MM.1S (cell line): ENCODE results near the gene NAB2.

Source experiments
- DNase-seq: peaks from one replicate; pipeline ENCODE4 v3.0.0-alpha.2; 2015
- H2AFZ ChIP-seq: fragments of 300-600 bp; sonication (generic); 2 replicates; pipeline ENCODE4 v1.6.0; 2016; ENCODE audit warnings: antibody characterized with exemption, low read length
- H3F3A ChIP-seq: fragments of 300-600 bp; sonication (generic); 2 replicates; pipeline ENCODE4 v1.6.1; 2016; ENCODE audit warnings: mild to moderate bottlenecking, antibody characterized with exemption, low read length, moderate library complexity, mixed read lengths; ENCODE audit not compliant: insufficient read depth
- H3K27ac ChIP-seq: fragments of 300-600 bp; sonication (generic); 2 replicates; pipeline ENCODE4 v1.5.1; 2016; ENCODE audit warnings: mild to moderate bottlenecking, low read length
- H3K27me3 ChIP-seq: fragments of 300-600 bp; sonication (generic); replicated peaks from 2 replicates; pipeline ENCODE4 v1.6.0; 2016; ENCODE audit warnings: low read length; ENCODE audit not compliant: insufficient read depth
- H3K36me3 ChIP-seq: fragments of 300-600 bp; sonication (generic); replicated peaks from 2 replicates; pipeline ENCODE4 v1.6.1; 2016; ENCODE audit warnings: mild to moderate bottlenecking, low read length, mixed read lengths; ENCODE audit not compliant: insufficient read depth
- H3K4me1 ChIP-seq: fragments of 300-600 bp; sonication (generic); 2 replicates; pipeline ENCODE4 v1.6.1; 2016; ENCODE audit warnings: low read length, mixed read lengths
- H3K4me2 ChIP-seq: fragments of 300-600 bp; sonication (generic); 2 replicates; pipeline ENCODE4 v1.6.0; 2016; ENCODE audit warnings: low read depth, low read length
- H3K4me3 ChIP-seq: fragments of 300-600 bp; sonication (generic); 2 replicates; pipeline ENCODE4 v1.5.1; 2016; ENCODE audit warnings: low read length, mixed read lengths
- H3K79me2 ChIP-seq: fragments of 300-600 bp; sonication (generic); 2 replicates; pipeline ENCODE4 v1.6.1; 2016; ENCODE audit warnings: mixed run types, low read length, mixed read lengths
- H3K9ac ChIP-seq: fragments of 300-600 bp; sonication (generic); 2 replicates; pipeline ENCODE4 v1.6.1; 2016; ENCODE audit warnings: low read length, mixed read lengths
- H3K9me2 ChIP-seq: fragments of 300-600 bp; sonication (generic); replicated peaks from 2 replicates; pipeline ENCODE4 v1.6.1; 2016; ENCODE audit warnings: mild to moderate bottlenecking, low read length, mixed read lengths; ENCODE audit not compliant: insufficient read depth
- H3K9me3 ChIP-seq: fragments of 300-600 bp; sonication (generic); replicated peaks from 2 replicates; pipeline ENCODE4 v1.6.1; 2016; ENCODE audit warnings: mild to moderate bottlenecking, low read length, mixed read lengths; ENCODE audit not compliant: insufficient read depth
- H4K20me1 ChIP-seq: fragments of 300-600 bp; sonication (generic); 2 replicates; pipeline ENCODE4 v1.6.1; 2016; ENCODE audit warnings: mild to moderate bottlenecking, low read length, moderate library complexity, mixed read lengths; ENCODE audit not compliant: insufficient read depth
- CTCF ChIP-seq: fragments of 300-600 bp; sonication (generic); IDR thresholded peaks from 2 replicates; pipeline ENCODE4 v1.5.1; 2016; ENCODE audit warnings: antibody characterized with exemption, low read length, mixed read lengths
- EZH2 ChIP-seq: fragments of 300-600 bp; sonication (generic); optimal IDR thresholded peaks from 2 replicates; pipeline ENCODE3; 2017; ENCODE audit warnings: low read depth, mild to moderate bottlenecking, antibody characterized with exemption, low read length, mixed read lengths
- EZH2phosphoT487 ChIP-seq: fragments of 300-600 bp; sonication (generic); IDR thresholded peaks from 2 replicates; pipeline ENCODE4 v1.6.1; 2018; ENCODE audit warnings: antibody characterized with exemption, low read length

NAB2 gene

GRCh38 chr12:57099047-57099714, 10.3 kb downstream of the NAB2 start:
- Histone ChIP-seq H3K9ac (no peak overlapping the region), H3K79me2 (no peaks in the 10 kb centered on the region), H2AFZ (no peak overlapping the region), H3K4me2 (no peak overlapping the region), H3K4me1 (no peaks in the 10 kb centered on the region), H3K9me3 (no peaks in the 10 kb centered on the region), H3K36me3 (no peaks in the 10 kb centered on the region), H3F3A (no peaks in the 10 kb centered on the region), H3K4me3 (no peak overlapping the region), H3K27me3 (no peaks in the 10 kb centered on the region), H4K20me1 (no peaks in the 10 kb centered on the region), H3K9me2 (no peaks in the 10 kb centered on the region), H3K27ac (no peak overlapping the region)
- TF ChIP-seq EZH2phosphoT487, result no peak
- TF ChIP-seq CTCF, result no peak
- TF ChIP-seq EZH2, result no peak
- DNase-seq, result no peak

- no peak for DNase-seq
- H3K4me3 ChIP-seq, result no peak overlapping the region
- no peak overlapping the region for H2AFZ ChIP-seq
- H3K4me2 ChIP-seq, result no peak overlapping the region
- no peaks in the 10 kb centered on the region for H3K4me1 ChIP-seq
- no peak overlapping the region for H3K9ac ChIP-seq
- no peak overlapping the region for H3K27ac ChIP-seq
- H3K36me3 ChIP-seq, result no peaks in the 10 kb centered on the region
- H3K79me2 ChIP-seq, result no peaks in the 10 kb centered on the region
- TF ChIP-seq CTCF, result no peak
- no peak for TF ChIP-seq EZH2phosphoT487
- TF ChIP-seq EZH2, result no peak
- H3K9me3 ChIP-seq, result no peaks in the 10 kb centered on the region
- no peaks in the 10 kb centered on the region for H3K9me2 ChIP-seq
- H3K27me3 ChIP-seq, result no peaks in the 10 kb centered on the region
- no peaks in the 10 kb centered on the region for H3F3A ChIP-seq
- H4K20me1 ChIP-seq, result no peaks in the 10 kb centered on the region
Measured at GRCh38 chr12:57099766-57100165, 10.9 kb downstream of the NAB2 start.

- H3K27ac ChIP-seq, result no peak overlapping the region
- H2AFZ ChIP-seq, result no peak overlapping the region
- no peaks in the 10 kb centered on the region for H3K79me2 ChIP-seq
- no peak overlapping the region for H3K4me2 ChIP-seq
- no peak for DNase-seq
- no peaks in the 10 kb centered on the region for H3F3A ChIP-seq
- H4K20me1 ChIP-seq, result no peaks in the 10 kb centered on the region
- no peaks in the 10 kb centered on the region for H3K9me2 ChIP-seq
- H3K4me3 ChIP-seq, result no peak overlapping the region
- no peak overlapping the region for H3K9ac ChIP-seq
- H3K27me3 ChIP-seq, result no peaks in the 10 kb centered on the region
- H3K4me1 ChIP-seq, result no peaks in the 10 kb centered on the region
- no peaks in the 10 kb centered on the region for H3K36me3 ChIP-seq
- TF ChIP-seq EZH2phosphoT487 (no peak), CTCF (no peak), EZH2 (no peak)
- H3K9me3 ChIP-seq, result no peaks in the 10 kb centered on the region
Measured at GRCh38 chr12:57101892-57102695, 13.2 kb downstream of the NAB2 start.
